NK-92 (cell line): ENCODE results near the gene ANKLE1.
A peak's percentile ranks its signal among the peaks of the same experiment; 100 is the strongest.

Experiments used
- DNase-seq: peaks from one replicate; lab custom pipeline; 2025; ENCODE audit not compliant: unreplicated experiment; lab: John Stamatoyannopoulos, UW

ANKLE1 gene

GRCh38 chr19:17325133-17325532 is 43.4 kb downstream of the ANKLE1 start:
- DNase-seq, result no peak

DNA sequence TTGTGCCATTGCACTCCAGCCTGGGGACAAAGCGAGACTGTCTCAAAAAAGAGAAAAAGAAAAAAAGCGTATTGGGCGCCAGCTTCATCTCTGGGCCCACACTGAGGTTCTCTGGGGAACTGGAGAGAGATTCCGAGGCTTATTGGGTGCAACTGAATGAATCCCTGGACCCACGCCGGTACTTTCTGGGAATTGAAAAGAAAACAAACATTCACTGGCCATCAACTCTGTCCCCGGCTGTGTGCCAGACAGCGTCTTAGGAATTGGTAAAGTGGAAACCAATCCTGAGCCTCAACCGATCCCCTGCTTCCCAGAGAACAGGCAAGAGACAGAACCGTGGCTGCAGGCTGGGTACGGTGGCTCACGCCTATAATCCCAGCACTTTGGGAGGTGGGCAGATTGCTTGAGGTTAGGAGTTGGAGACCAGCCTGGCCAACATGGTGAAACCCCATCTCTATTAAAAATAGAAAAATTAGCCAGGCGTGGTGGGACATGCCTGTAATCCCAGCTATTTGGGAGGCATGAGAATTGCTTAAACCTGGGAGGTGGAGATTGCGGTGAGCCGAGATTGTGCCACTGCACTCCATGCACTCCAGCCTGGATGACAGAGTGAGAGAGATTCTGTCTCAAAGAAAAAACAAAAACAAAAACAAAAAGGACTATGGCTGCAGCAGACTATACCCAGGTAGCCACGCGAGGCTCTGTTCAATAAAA is 44.3 kb downstream of the ANKLE1 start:
- DNase-seq, result no peak

GRCh38 chr19:17326595-17326966 is 44.9 kb downstream of the ANKLE1 start:
- no peak for DNase-seq

DNA sequence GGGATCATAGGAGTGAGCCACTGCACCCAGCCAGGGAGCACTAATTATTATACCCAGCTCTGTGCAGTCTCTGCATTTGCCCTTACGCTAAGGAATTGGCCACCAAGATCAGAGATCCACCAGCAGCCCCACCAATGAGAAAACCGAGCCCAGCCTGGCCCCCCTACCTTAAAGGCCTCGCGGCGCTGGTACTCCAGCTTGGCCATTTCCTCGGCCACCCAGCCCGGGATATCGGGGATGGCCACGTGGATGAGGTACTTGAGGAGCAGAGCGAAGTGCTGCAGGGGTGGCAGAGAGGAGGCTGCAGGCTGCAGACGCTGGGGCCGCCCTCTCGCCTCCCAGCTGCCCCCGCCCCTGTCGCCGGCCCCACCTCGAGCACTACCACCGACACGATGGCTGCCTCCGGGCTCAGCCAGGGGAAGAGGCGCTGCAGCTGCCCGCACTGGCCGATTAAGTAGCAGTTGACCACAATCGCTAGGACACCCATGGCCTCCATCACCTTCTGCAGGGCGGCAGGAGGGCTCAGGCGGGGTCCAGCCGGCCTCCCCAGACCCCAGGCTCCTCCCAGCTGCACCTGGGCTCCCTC is 45.5 kb downstream of the ANKLE1 start:
- DNase-seq, result no peak

DNA sequence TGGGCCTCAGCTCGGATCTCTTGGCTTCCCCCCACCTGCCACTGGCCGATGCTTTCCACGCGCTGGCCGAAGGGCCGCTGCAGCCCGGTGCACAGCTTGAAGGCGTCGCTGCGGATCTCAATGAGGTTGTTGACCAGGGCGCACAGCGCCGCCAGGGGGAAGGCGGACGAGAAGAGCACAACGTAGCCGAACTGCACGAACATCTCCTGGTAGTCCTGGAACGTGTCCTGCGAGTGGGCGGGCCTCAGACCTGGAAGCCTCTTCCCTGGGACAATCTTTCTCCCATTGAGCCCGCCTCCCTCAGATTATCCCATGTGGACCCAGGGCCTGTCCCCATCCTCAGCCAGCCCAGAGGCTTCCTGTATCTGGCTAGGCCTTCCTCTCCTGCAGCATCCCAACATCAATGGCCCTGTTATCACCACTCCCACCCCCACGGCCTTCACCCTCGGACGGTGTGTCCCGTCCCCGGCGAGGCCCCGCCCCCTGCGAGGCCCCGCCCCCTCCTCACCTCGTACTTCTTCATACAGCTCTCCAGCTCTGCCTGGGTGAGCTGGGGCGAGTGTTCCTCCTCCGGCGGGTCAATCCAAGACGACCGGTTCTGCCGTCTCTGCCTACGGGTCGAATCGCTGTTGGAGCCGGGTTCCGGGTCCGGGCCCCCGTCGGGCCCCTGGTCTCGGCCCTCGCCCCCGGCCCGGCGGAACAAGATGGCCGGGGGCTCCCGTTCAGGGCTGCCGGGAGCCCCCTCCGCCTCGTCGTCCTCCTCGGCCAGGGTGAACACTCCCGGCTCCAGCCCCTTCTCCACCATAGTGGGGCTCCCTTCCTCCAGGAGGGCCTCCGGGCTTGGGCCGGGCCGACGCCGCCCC is 46.2 kb downstream of the ANKLE1 start:
- DNase-seq, result no peak

GRCh38 chr19:17328517-17329365 is 47.0 kb downstream of the ANKLE1 start:
- no peak for DNase-seq

DNA sequence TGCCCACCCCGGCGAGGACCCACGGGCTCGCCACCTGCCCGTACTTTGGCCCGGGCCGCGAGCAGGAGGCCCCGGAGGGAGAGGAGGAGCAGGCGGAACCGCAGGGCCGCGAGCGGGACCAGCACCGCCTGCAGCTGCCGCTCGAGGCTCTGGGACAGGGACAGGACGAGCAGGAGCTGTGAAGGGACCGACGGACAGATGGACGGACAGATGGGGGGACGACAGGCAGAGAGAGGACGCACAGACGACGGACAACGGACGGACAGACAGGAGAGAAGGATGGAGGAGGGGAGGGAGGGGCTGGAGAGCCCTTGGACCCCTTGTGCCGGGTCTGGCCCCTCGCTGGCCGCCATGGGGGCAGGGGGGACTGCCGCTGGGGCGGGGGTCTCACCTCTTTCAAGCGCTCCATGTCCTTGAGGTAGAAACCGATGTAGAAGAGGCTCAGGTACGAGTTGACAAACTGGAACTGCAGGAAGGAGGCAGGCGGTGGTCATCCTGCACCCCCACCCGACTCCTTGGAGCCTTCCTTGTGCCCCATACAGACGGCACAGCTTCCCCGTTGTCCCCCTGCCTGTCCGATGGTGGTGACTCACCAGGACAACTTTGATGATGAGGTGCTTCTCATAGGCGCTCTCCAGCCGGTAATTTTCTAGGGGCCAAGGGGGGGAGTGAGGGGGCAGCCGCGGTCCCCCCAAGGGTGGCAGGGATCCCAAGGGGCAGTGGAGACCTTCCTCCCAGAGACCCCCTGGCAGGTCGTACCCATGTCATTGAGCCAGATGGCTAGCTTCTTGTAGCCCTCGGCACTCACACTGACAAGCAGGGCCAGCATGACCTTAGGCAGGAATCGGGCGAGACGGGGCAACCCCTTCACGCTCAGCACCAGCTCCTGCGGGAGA is 47.9 kb downstream of the ANKLE1 start:
- DNase-seq, result no peak

DNA sequence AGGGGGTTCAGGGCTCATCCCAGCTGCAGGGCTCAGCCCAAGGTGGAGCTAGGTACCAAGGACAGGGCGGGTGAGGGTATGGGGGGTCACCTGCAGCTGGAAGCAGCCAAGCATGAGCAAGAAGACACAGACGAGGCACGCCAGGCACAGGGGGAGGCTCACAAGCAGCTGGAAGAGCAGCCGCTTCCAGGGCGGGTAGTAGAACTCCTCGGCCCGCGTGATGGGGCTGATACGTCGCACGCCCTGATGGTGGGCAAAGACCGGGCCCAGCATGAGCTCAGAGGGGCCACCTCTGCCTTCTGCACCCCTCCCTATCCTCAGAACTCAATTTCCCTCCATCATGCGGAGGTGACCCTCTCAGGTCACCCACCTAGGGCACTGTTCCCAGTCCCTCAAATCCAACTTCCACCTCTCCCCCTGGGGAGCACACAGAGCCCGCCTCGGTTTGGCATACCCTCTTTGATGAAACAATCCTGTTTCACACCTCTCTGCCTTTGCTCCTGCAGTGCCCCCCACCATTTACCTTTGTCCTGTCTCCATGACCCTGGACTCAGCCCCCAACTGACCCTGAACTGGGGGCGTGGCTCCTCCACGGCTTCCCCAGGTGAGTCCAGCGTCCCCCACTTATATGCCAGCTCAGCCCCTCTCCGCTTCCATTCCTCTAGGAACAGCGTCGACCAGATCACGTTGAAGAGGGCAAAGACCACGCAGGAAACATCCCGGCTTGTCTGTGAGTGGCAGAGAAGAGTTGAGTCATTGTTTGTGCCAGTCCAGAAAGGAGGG is 48.8 kb downstream of the ANKLE1 start:
- DNase-seq, result no peak

DNA sequence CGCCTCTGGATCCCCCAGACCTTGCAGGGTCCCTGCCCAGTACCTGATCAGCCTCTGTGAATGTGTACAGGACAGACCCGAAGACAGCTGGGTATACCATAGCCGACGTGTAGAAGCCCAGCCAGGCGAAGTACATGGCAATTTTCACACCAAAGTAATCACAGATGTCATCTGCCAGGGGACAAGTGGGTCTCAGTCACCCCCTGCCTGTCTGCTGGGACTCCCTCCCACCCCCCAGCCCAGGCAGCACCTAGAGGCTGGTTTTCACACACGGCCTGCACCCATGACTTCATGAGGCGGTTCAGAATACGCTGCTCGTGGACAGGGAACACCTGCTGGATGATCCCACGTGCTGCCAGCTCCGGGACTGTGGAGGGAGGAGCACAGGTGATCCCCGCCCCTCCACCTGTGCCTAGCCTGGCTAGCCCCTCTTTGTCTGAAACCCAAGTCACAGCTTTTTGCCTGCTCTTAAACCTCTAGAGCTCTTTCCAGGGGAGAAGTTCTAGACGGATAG is 49.4 kb downstream of the ANKLE1 start:
- DNase-seq, result no peak

DNA sequence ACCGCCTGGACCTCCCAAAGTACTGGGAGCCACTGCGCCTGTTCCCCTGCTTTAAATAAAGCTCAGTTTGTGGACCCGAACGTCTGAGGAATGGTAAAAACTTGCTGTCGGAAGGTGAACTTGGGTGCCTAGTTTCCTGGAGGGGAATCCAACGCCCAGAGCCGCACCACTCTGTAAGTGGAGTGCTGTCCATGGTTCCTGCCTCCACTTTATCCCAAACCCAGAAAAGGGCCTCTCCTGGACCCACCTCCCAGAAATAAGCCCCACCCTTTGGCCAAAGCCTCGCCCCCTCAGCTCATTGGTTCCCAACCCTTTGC is 50.6 kb downstream of the ANKLE1 start:
- no peak for DNase-seq

DNA sequence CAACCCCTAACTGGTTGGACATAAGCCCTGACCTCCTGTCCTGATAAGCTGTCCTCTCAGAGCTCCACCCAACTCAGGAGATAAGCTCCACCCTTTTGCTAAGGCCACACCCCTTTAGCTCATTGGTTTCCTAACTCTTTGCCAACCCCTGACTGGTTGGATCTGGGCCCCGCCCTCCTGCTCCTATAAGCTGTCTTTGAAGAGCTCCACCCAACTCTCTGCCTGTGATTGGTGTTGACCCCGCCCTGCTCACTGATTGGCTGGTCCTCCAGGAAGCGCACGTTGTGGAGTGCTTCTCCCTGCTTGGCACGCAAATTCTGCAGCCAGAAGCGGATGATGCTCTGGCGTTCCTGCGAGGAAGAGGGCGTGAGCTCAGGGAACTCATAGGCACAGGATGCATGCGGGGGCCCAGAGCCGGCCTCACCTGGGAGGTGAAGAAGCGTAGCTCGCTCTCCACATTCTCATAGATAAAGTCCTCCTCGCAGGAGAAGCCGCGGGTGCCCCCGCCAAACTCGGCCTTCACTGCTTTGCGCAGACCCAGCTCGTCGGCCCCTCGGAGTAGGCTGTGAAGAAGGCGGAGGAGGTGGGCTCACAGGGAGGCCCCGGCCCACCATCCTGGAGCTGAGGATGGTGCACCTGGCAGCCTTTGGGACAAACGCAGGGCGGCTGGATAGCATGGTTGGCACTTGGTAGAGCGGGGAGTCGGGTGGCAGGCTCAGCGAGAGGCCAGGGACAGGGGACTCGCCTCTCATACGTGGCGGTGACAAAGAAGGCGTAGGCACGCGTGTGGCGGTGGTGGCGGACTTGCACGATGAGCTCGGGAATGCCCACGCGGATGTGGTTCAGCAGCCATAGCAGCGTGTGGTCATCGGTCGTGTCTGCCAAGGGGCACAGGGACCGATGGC is 51.2 kb downstream of the ANKLE1 start:
- no peak for DNase-seq

GRCh38 chr19:17333611-17334413 is 52.1 kb downstream of the ANKLE1 start:
- DNase-seq, result no peak

- peak; percentile 55 for DNase-seq
Measured at GRCh38 chr19:17334414-17335409, 53.0 kb downstream of the ANKLE1 start, which contains the start of gene ANO8. Gene ANO8 (minus strand): TSS chr19:17334855. CDS start chr19:17334670, 185 bp downstream.

DNA sequence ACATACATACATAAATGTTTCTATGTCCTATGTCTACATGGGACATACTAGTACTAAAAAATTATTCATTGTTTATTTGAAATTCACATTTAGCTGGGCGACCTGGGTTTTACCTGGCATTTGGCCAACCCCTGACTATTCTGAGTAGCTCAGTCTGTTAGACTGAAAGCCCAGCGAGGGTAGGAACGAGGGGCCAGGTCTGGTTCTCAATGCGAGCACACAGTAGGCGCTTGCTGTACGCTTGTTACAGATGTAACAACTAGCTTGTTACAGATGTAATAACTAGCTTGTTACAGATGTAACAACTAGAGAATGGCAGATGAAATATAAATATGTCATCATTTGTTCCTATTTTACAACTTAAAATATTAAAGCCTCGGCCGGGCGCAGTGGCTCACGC is 53.9 kb downstream of the ANKLE1 start:
- DNase-seq, result no peak
